MM.1S (cell line): Measurements from ENCODE around the gene WEE2.
A peak's percentile ranks its signal among the peaks of the same experiment; 100 is the strongest.

Experiments
- DNase-seq: peaks from one replicate; pipeline ENCODE4 v3.0.0-alpha.2; 2015
- H2AFZ ChIP-seq: fragments of 300-600 bp; sonication (generic); 2 replicates; pipeline ENCODE4 v1.6.0; 2016; ENCODE audit warnings: antibody characterized with exemption, low read length
- H3F3A ChIP-seq: fragments of 300-600 bp; sonication (generic); 2 replicates; pipeline ENCODE4 v1.6.1; 2016; ENCODE audit warnings: mild to moderate bottlenecking, antibody characterized with exemption, low read length, moderate library complexity, mixed read lengths; ENCODE audit not compliant: insufficient read depth
- H3K27ac ChIP-seq: fragments of 300-600 bp; sonication (generic); 2 replicates; pipeline ENCODE4 v1.5.1; 2016; ENCODE audit warnings: mild to moderate bottlenecking, low read length
- H3K27me3 ChIP-seq: fragments of 300-600 bp; sonication (generic); replicated peaks from 2 replicates; pipeline ENCODE4 v1.6.0; 2016; ENCODE audit warnings: low read length; ENCODE audit not compliant: insufficient read depth
- H3K36me3 ChIP-seq: fragments of 300-600 bp; sonication (generic); replicated peaks from 2 replicates; pipeline ENCODE4 v1.6.1; 2016; ENCODE audit warnings: mild to moderate bottlenecking, low read length, mixed read lengths; ENCODE audit not compliant: insufficient read depth
- H3K4me1 ChIP-seq: fragments of 300-600 bp; sonication (generic); 2 replicates; pipeline ENCODE4 v1.6.1; 2016; ENCODE audit warnings: low read length, mixed read lengths
- H3K4me2 ChIP-seq: fragments of 300-600 bp; sonication (generic); 2 replicates; pipeline ENCODE4 v1.6.0; 2016; ENCODE audit warnings: low read depth, low read length
- H3K4me3 ChIP-seq: fragments of 300-600 bp; sonication (generic); 2 replicates; pipeline ENCODE4 v1.5.1; 2016; ENCODE audit warnings: low read length, mixed read lengths
- H3K79me2 ChIP-seq: fragments of 300-600 bp; sonication (generic); 2 replicates; pipeline ENCODE4 v1.6.1; 2016; ENCODE audit warnings: mixed run types, low read length, mixed read lengths
- H3K9ac ChIP-seq: fragments of 300-600 bp; sonication (generic); 2 replicates; pipeline ENCODE4 v1.6.1; 2016; ENCODE audit warnings: low read length, mixed read lengths
- H3K9me2 ChIP-seq: fragments of 300-600 bp; sonication (generic); replicated peaks from 2 replicates; pipeline ENCODE4 v1.6.1; 2016; ENCODE audit warnings: mild to moderate bottlenecking, low read length, mixed read lengths; ENCODE audit not compliant: insufficient read depth
- H3K9me3 ChIP-seq: fragments of 300-600 bp; sonication (generic); replicated peaks from 2 replicates; pipeline ENCODE4 v1.6.1; 2016; ENCODE audit warnings: mild to moderate bottlenecking, low read length, mixed read lengths; ENCODE audit not compliant: insufficient read depth
- H4K20me1 ChIP-seq: fragments of 300-600 bp; sonication (generic); 2 replicates; pipeline ENCODE4 v1.6.1; 2016; ENCODE audit warnings: mild to moderate bottlenecking, low read length, moderate library complexity, mixed read lengths; ENCODE audit not compliant: insufficient read depth
- EZH2 ChIP-seq: fragments of 300-600 bp; sonication (generic); optimal IDR thresholded peaks from 2 replicates; pipeline ENCODE3; 2017; ENCODE audit warnings: low read depth, mild to moderate bottlenecking, antibody characterized with exemption, low read length, mixed read lengths
- EZH2phosphoT487 ChIP-seq: fragments of 300-600 bp; sonication (generic); IDR thresholded peaks from 2 replicates; pipeline ENCODE4 v1.6.1; 2018; ENCODE audit warnings: antibody characterized with exemption, low read length
- TF ChIP-seq, protein P1 (sequence below): fragments of 300-600 bp; sonication (generic); IDR thresholded peaks from 2 replicates; pipeline ENCODE4 v1.5.1; 2016; ENCODE audit warnings: antibody characterized with exemption, low read length, mixed read lengths

WEE2 gene

GRCh38 chr7:141674171-141674671, 33.9 kb upstream of the WEE2 start:
- no peak for DNase-seq
- H2AFZ ChIP-seq, result no peak overlapping the region
- TF ChIP-seq EZH2 (no peak), EZH2phosphoT487 (no peak)
- TF ChIP-seq, protein P1, sequence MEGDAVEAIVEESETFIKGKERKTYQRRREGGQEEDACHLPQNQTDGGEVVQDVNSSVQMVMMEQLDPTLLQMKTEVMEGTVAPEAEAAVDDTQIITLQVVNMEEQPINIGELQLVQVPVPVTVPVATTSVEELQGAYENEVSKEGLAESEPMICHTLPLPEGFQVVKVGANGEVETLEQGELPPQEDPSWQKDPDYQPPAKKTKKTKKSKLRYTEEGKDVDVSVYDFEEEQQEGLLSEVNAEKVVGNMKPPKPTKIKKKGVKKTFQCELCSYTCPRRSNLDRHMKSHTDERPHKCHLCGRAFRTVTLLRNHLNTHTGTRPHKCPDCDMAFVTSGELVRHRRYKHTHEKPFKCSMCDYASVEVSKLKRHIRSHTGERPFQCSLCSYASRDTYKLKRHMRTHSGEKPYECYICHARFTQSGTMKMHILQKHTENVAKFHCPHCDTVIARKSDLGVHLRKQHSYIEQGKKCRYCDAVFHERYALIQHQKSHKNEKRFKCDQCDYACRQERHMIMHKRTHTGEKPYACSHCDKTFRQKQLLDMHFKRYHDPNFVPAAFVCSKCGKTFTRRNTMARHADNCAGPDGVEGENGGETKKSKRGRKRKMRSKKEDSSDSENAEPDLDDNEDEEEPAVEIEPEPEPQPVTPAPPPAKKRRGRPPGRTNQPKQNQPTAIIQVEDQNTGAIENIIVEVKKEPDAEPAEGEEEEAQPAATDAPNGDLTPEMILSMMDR, result no peak
- no peaks in the 10 kb centered on the region for H4K20me1 ChIP-seq
- no peak overlapping the region for H3K9ac ChIP-seq
- no peaks in the 10 kb centered on the region for H3K9me3 ChIP-seq
- H3K4me1 ChIP-seq, result no peaks in the 10 kb centered on the region
- H3K4me2 ChIP-seq, result no peak overlapping the region
- no peaks in the 10 kb centered on the region for H3K9me2 ChIP-seq
- no peaks in the 10 kb centered on the region for H3K79me2 ChIP-seq
- H3F3A ChIP-seq, result no peaks in the 10 kb centered on the region
- H3K27me3 ChIP-seq, result no peaks in the 10 kb centered on the region
- H3K27ac ChIP-seq, result no peak overlapping the region
- H3K4me3 ChIP-seq, result no peak overlapping the region
- H3K36me3 ChIP-seq, result no peaks in the 10 kb centered on the region

- H4K20me1 ChIP-seq, result no peaks in the 10 kb centered on the region
- no peak for DNase-seq
- no peaks in the 10 kb centered on the region for H3K9me3 ChIP-seq
- no peak overlapping the region for H3K9ac ChIP-seq
- TF ChIP-seq, protein P1, result peak; percentile 62
- TF ChIP-seq EZH2phosphoT487 (no peak), EZH2 (no peak)
- H3K4me1 ChIP-seq, result no peaks in the 10 kb centered on the region
- H3K9me2 ChIP-seq, result no peaks in the 10 kb centered on the region
- no peak overlapping the region for H2AFZ ChIP-seq
- no peak overlapping the region for H3K4me3 ChIP-seq
- no peaks in the 10 kb centered on the region for H3K36me3 ChIP-seq
- no peaks in the 10 kb centered on the region for H3K79me2 ChIP-seq
- H3K4me2 ChIP-seq, result no peak overlapping the region
- no peak overlapping the region for H3K27ac ChIP-seq
- no peaks in the 10 kb centered on the region for H3K27me3 ChIP-seq
- no peaks in the 10 kb centered on the region for H3F3A ChIP-seq
Measured at GRCh38 chr7:141674702-141675101, 33.5 kb upstream of the WEE2 start.

DNA sequence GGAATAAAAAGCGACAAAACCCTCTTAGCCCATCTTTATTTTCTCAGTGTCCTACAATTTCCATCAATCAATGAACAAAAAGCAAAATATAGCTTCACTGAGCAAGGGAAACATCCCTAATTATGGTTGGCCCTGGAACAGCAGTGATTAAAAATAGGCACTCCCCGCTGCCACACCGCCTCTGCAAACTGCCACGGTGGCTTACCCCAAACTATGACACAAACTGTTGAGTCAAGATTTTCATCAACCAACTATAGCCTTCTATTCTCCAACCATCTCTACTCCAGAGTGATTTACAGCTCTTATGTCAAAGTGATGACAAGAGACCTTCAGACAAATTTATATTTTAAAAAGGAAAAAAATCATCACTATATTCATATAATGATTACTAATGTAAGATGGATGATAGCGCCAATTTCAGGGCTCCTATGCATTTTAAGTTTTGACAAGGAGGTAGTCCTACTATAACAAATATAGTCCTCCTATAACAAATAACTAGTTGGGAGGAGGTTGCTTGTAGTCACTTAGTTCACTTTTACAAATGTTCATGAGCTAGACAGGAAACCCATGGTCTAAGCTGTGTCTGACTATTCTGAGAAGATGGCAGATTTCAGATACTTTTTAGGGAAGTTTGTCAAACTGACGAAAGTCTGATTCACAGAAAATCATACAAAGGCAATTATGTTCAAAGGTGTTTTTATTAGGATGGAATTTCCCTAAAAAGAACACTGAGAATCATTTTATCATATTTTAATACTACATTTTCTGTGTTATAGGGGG, 32.5 kb upstream of the WEE2 start:
- no peak overlapping the region for H3K4me2 ChIP-seq
- no peak overlapping the region for H2AFZ ChIP-seq

More for the DNA sequence above, 32.5 kb upstream of the WEE2 start:
- Histone ChIP-seq H3K4me3 (no peak overlapping the region), H3K79me2 (no peaks in the 10 kb centered on the region), H3K9me2 (no peaks in the 10 kb centered on the region), H3F3A (no peaks in the 10 kb centered on the region), H3K4me1 (no peaks in the 10 kb centered on the region), H3K36me3 (no peaks in the 10 kb centered on the region), H3K27ac (no peak overlapping the region), H3K9ac (no peak overlapping the region), H3K9me3 (no peaks in the 10 kb centered on the region), H3K27me3 (no peaks in the 10 kb centered on the region), H4K20me1 (no peaks in the 10 kb centered on the region)
- no peak for DNase-seq
- TF ChIP-seq, protein P1, result no peak
- TF ChIP-seq EZH2phosphoT487 (no peak), EZH2 (no peak)
